Mesothelial cell of epicardium (in vitro differentiated cells): ENCODE data around the gene SMIM27. TPM values are rescaled to one million over a fixed set of nuclear protein-coding genes. Genes with fewer than 3 reads are reported as not detected.

Source experiments
- DNase-seq, 2 experiments: peaks; one replicate each; pipeline ENCODE4 v3.0.0; 2021; ENCODE audit warnings: low spot score in 2 of 2; ENCODE audit not compliant: unreplicated experiment in 2 of 2
- H3K27ac Mint-ChIP-seq: 2 replicates; pipeline ENCODE4 v1.8.0; 2021; ENCODE audit warnings: mixed read lengths
- H3K27me3 Mint-ChIP-seq: 2 replicates; pipeline ENCODE4 v1.8.0; 2021; ENCODE audit warnings: low read depth, mixed read lengths
- H3K36me3 Mint-ChIP-seq: 2 replicates; pipeline ENCODE4 v1.8.0; 2021; ENCODE audit warnings: mixed read lengths
- H3K4me1 Mint-ChIP-seq: 2 replicates; pipeline ENCODE4 v1.8.0; 2021; ENCODE audit warnings: mixed read lengths
- H3K4me3 Mint-ChIP-seq: 2 replicates; pipeline ENCODE4 v1.8.0; 2021; ENCODE audit warnings: mild to moderate bottlenecking, moderate library complexity, mixed read lengths
- H3K9me3 Mint-ChIP-seq: 2 replicates; pipeline ENCODE4 v1.8.0; 2021; ENCODE audit warnings: mixed read lengths
- CTCF ChIP-seq: fragments of 200-600 bp; sonication (generic); IDR thresholded peaks from one replicate; pipeline ENCODE4 v1.5.0; 2021; ENCODE audit warnings: antibody characterized with exemption; ENCODE audit not compliant: unreplicated experiment
- total RNA-seq: library from RNA; stranded (reverse); gene quantifications from 3 replicates; pipeline ENCODE4 v1.2.1, GENCODE V29; 2021

The SMIM27 gene
- 8.3 to 11.1 TPM (median 9.5 TPM) in 3 replicates for total RNA-seq

GRCh38 chr9:32552172-32552872 is at the start of gene SMIM27, which contains the start of gene TOPORS:
TSS of gene SMIM27 (plus strand) at chr9:32552327. CDS start at chr9:32552435, 108 bp downstream.
TSS of gene TOPORS (minus strand) at chr9:32552586. CDS start at chr9:32552436, 150 bp downstream.
- TF ChIP-seq CTCF: no peak
- H3K4me3 Mint-ChIP-seq: peak within 1 kb of the TSS; percentile 96
- H3K4me1 Mint-ChIP-seq: peaks cover 24% of the 10 kb centered on the region
- H3K27ac Mint-ChIP-seq: peak within 1 kb of the TSS; percentile 96
- H3K36me3 Mint-ChIP-seq: peaks cover 6% of the 10 kb centered on the region
- peak; percentile 76 to 84 for DNase-seq
- H3K27me3 Mint-ChIP-seq: no peaks in the 10 kb centered on the region
- H3K9me3 Mint-ChIP-seq: no peaks in the 10 kb centered on the region

GRCh38 chr9:32502464-32502863 is 49.7 kb upstream of the SMIM27 start:
- H3K27ac Mint-ChIP-seq: no peak overlapping the region
- no peak overlapping the region for H3K4me3 Mint-ChIP-seq
- H3K4me1 Mint-ChIP-seq: no peaks in the 10 kb centered on the region
- peaks cover 7% of the 10 kb centered on the region for H3K9me3 Mint-ChIP-seq
- H3K27me3 Mint-ChIP-seq: no peaks in the 10 kb centered on the region
- peaks cover 34% of the 10 kb centered on the region for H3K36me3 Mint-ChIP-seq
- no peak for DNase-seq
- TF ChIP-seq CTCF: no peak

GRCh38 chr9:32503008-32503407 is 49.1 kb upstream of the SMIM27 start:
- no peaks in the 10 kb centered on the region for H3K4me1 Mint-ChIP-seq
- no peak overlapping the region for H3K27ac Mint-ChIP-seq
- no peak overlapping the region for H3K4me3 Mint-ChIP-seq
- peaks cover 7% of the 10 kb centered on the region for H3K9me3 Mint-ChIP-seq
- DNase-seq: no peak
- peaks cover 31% of the 10 kb centered on the region for H3K36me3 Mint-ChIP-seq
- TF ChIP-seq CTCF: no peak
- H3K27me3 Mint-ChIP-seq: no peaks in the 10 kb centered on the region

- Mint-ChIP-seq H3K27ac (no peak overlapping the region), H3K36me3 (peaks cover 13% of the 10 kb centered on the region), H3K27me3 (no peaks in the 10 kb centered on the region), H3K9me3 (peaks cover 22% of the 10 kb centered on the region), H3K4me1 (no peaks in the 10 kb centered on the region), H3K4me3 (no peak overlapping the region)
- no peak for DNase-seq
- no peak for TF ChIP-seq CTCF
These were observed 43.4 kb upstream of the SMIM27 start for GRCh38 chr9:32508728-32509127.

- Mint-ChIP-seq H3K4me1 (no peaks in the 10 kb centered on the region), H3K4me3 (no peak overlapping the region), H3K27ac (no peak overlapping the region), H3K36me3 (peaks cover 56% of the 10 kb centered on the region), H3K27me3 (no peaks in the 10 kb centered on the region), H3K9me3 (peaks cover 43% of the 10 kb centered on the region)
- no peak for DNase-seq
- TF ChIP-seq CTCF: no peak
These were observed 35.9 kb upstream of the SMIM27 start for GRCh38 chr9:32516241-32516640.
